Skeletal muscle cell (primary cell): ENCODE data around the gene MMD2.
A peak's percentile ranks its signal among the peaks of the same experiment; 100 is the strongest.
"Not testable (repeated sequence)": the region's sequence is repeated elsewhere in the genome, so short reads cannot be mapped to it uniquely, and the experiment has no call there.

ENCODE experiments used
- DNase-seq: peaks from one replicate; pipeline ENCODE4 v3.0.0-alpha.2; 2010; ENCODE audit warnings: low read depth
- H3K4me3 ChIP-seq: 2 replicates; pipeline ENCODE4 v1.5.1; 2011; ENCODE audit warnings: low read depth, mild to moderate bottlenecking, control low read depth, low read length, moderate library complexity

MMD2 gene, protein sequence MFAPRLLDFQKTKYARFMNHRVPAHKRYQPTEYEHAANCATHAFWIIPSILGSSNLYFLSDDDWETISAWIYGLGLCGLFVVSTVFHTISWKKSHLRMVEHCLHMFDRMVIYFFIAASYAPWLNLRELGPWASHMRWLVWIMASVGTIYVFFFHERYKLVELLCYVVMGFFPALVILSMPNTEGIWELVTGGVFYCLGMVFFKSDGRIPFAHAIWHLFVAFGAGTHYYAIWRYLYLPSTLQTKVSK

GRCh38 chr7:4958477-4959301 is at the start of gene MMD2:
Gene MMD2, minus strand, starts transcription at chr7:4959187. Its CDS starts 170 bp downstream, at chr7:4959017.
- no peak for DNase-seq
- H3K4me3 ChIP-seq = peak within 1 kb of the TSS; percentile 22

DNA sequence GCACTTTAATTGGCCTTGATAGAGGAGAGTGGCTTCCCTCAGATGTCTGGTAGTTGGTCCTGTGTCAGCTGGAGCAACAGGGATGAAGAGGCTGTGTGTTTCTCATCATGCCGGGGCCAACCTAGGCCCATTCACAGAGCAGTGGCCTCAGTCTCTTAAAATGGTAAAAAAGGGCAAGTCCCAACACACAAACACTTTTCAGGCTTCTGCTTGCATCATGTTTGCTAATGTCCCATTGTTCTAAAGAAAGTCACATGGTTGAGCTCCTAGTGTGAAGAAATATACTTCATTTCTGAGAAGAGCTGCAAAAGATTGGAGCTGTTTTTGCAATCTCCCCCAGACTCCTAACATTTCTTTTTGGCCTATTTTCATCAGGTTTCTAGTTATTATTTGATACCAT is 46.1 kb upstream of the MMD2 start:
- no peak for DNase-seq
- H3K4me3 ChIP-seq = no peak overlapping the region

DNA sequence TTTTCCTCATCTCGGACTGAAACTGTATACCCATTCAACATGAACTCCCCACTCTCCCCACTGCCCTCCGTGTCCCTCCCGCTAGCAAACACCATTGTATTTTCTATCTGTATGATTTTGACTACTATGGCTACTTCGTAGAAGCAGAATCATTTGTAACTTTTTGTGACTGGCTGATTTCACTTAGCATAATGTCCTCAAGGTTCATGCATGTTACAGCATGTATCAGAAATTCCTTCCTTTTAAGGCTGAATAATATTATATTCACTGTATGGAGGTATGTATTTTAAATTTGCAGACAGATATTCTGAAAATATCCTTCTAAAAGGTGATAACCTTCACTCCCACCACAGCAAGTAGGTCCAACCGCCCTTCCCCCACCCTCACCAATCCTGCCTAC is 42.9 kb upstream of the MMD2 start:
- no peak for DNase-seq
- no peak overlapping the region for H3K4me3 ChIP-seq

DNA sequence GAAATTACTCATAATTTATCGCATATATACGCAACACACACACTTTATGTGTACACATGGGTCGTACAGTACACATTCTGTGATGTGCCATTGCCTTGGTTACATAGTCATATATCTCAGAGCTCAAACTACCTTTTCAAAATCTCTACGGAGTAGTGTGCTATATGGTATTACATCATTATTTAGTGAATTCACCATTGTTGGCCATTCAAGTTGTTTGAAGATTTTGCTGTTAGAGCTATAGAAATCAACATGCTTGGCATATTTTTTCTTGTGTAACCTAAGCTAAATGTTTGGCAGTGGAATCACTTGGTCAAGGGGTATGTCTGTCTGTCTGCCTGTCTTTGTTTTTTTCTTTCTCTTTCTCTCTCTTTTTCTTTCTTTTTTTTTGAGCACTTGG is 42.0 kb upstream of the MMD2 start:
- DNase-seq = no peak
- no peak overlapping the region for H3K4me3 ChIP-seq

DNA sequence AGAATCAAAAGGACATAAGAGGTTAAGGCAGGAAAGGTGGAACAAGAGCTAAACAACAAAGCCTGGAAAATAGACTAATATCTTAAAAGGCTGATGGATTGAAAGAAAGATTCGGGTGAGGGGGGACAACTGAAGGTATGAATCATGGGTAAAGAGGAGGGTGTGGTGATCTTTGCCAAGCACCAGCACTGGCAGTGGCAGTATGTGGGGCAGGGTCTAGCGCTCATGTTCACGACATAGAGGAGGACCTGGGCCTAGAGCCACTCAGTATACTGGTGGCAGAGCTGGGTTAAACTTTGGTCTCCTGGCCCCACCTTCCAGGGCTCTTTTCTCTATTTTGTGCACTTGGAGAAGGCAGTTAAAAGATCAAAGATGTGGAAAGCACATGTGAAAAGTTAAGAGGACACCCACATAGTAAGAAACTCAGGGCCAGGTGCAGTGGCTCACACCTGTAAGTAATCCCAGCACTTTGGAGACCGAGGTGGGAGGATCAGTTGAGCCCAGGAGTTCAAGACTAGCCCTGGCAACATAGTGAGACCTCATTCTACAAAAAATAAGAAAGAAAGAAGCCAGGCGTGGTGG is 40.5 kb upstream of the MMD2 start:
- H3K4me3 ChIP-seq = no peak overlapping the region
- no peak for DNase-seq

DNA sequence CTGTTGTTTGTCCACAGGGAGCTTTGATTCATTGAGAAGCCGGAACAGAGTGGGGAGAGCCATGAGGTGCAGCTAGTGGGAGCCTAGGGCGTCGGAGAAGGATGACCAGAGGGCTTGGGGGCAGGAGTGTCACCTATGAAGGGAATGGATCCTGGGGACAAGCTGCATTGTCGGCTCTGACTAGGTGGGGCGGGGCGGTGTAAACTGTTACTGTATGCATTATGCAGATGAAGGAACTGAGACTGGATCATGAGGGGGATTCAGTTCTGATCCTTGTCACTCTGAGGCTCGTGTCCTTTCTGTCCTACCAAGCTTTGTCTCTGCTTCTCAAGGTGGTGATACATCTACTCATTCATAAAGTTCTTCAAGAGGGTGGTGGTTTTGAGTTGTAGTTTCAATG is 39.9 kb upstream of the MMD2 start:
- H3K4me3 ChIP-seq = no peak overlapping the region
- DNase-seq = no peak

- H3K4me3 ChIP-seq = no peak overlapping the region
- DNase-seq = no peak
These were observed 39.3 kb upstream of the MMD2 start for GRCh38 chr7:4998244-4998643.

DNA sequence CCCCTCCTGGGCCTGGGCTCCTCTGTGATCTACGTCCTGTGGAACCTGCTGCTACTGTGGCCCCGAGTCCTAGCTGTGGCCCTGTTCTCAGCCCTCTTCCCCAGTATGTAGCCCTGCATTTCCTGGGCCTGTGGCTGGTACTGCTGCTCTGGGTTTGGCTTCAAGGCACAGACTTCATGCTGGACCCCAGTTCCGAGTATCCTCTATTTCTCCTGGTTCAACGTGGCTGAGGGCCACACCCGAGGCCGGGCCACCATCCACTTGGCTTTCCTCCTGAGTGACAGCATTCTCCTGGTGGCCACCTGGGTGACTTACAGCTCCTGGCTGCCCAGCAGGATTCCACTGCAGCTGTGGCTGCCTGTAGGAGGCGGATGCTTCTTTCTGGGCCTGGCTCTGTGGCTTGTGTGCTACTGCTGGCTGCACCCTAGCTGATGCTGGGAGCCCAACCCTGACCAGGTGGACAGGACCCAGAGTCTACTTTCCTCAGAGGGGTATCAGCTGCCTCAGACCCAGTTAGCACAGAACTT is 37.8 kb upstream of the MMD2 start:
- H3K4me3 ChIP-seq = no peak overlapping the region
- no peak for DNase-seq

DNA sequence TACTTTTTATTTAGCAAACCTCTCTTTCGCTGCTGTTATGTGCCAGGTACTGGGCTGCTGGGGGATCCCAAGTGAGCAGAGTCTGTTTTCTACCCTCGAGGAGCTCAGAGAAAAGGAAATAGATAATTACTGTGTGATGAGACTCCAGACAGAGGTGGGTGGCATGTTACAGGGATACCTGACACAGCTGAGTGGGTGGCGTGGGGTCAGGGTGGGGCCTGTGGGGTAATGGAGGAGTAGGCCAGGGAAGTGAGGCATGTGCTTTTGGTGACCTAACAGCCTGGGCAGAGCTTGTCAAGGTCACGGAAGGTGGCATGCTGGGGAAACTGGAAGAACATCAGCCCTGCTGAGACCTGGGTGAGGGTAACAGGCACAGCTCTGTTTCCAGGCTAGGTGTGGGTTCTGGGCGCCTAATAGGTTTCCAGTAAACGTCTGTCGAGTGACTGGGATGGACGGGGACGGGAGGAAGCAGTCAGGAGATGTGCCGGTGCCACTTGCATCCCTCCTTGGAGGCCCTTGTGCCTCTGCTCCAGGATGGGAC is 36.5 kb upstream of the MMD2 start:
- no peak for DNase-seq
- no peak overlapping the region for H3K4me3 ChIP-seq

DNA sequence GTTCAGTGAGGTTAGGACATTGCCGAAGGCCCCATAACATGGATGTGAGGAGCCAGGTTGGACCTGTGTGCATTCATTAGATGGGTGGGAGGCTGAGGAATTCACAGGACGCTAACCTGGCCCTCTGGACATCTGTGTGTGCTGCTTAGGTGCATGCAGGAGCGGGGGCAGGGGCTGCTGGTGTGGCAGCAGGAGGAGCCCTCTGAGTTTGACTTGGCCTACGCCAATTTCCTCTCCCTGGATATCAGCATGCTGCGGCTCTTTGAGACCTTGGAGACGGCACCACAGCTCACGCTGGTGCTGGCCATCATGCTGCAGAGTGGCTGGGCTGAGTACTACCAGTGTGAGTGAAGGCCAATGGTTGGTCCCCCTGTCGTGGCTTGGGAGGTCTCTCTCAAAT is 34.5 kb upstream of the MMD2 start:
- DNase-seq = no peak

GRCh38 chr7:4982741-4983140 is 23.8 kb upstream of the MMD2 start:
- DNase-seq, H3K4me3 ChIP-seq: not testable (repeated sequence)

More for the DNA sequence above, 34.5 kb upstream of the MMD2 start:
- H3K4me3 ChIP-seq = no peak overlapping the region

GRCh38 chr7:4981295-4981890 is 22.4 kb upstream of the MMD2 start:
- DNase-seq, H3K4me3 ChIP-seq: not testable (repeated sequence)

GRCh38 chr7:4975626-4976025 is 16.6 kb upstream of the MMD2 start:
- not testable (repeated sequence) for H3K4me3 ChIP-seq, DNase-seq

- H3K4me3 ChIP-seq = peak overlapping the region; percentile 81
- peak; percentile 57 for DNase-seq
These were observed 14.8 kb upstream of the MMD2 start for GRCh38 chr7:4973728-4974198.

- not testable (repeated sequence) for H3K4me3 ChIP-seq, DNase-seq
These were observed 13.5 kb upstream of the MMD2 start for GRCh38 chr7:4972446-4972845.

DNA sequence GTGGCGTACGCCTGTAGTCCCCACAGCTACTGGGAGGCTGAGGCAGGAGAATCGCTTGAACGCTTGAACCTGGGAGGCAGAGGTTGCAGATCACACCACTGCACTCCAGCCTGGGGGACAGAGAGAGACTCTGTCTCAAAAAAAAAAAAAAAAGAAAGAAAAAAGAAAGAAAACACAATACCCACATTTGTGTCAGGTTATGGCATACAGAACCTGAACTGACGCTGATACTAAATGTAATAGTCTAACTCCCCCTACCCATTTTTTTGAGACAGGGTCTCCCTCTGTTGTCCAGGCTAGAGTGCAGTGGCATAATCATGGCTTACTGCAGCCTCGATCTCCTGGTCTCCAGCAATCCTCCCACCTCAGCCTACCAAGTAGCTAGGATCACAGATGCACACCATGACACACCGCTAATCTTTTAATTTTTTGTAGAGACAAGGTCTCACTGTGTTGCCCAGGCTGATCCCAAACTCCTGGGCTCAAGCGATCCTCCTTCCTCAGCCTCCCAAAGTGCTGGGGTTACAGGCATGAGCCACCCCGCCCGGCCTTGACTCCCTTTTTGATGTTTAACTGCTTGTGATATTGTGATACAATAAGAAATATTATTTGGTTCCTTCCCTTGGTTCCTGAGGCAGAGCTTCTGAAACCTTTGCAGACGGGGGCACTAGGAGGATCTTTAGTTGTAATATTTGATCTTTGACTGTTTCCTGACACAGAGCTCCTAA is 6.5 kb upstream of the MMD2 start:
- DNase-seq = no peak
- no peak overlapping the region for H3K4me3 ChIP-seq

DNA sequence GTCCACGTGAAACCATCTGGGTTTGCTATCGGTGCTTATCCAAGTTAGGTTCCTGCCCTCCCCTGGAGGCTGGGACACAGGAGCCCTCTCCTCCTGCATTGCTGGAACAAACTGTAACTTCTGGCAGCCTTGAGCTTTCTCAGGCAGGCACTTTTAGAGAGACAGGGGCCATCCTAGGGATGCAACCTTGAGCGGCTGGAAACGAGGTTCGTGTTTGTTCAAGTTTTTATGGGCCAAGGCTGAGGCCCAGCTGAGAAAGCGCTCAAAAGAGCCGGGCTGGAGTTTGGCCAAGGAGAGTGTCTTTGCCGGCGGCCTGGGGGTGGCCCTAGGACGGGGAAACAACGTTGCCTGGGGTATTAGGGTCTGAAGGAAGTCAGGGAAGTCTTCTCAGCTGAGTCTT is 5.5 kb upstream of the MMD2 start:
- no peak overlapping the region for H3K4me3 ChIP-seq
- DNase-seq = no peak

GRCh38 chr7:4962872-4963775 is 4.1 kb upstream of the MMD2 start:
- no peak overlapping the region for H3K4me3 ChIP-seq
- no peak for DNase-seq
